ENCODE results near the gene RABGAP1L. TPM values are rescaled to one million over a fixed set of nuclear protein-coding genes. Genes with fewer than 3 reads are reported as not detected.

The RABGAP1L gene
- total and polyA plus RNA-seq, 2 of the 8 experiments (the other 6 are each of a cell fraction or from before 2014, with no cell fraction given), result 33.3 to 156 TPM

DNA sequence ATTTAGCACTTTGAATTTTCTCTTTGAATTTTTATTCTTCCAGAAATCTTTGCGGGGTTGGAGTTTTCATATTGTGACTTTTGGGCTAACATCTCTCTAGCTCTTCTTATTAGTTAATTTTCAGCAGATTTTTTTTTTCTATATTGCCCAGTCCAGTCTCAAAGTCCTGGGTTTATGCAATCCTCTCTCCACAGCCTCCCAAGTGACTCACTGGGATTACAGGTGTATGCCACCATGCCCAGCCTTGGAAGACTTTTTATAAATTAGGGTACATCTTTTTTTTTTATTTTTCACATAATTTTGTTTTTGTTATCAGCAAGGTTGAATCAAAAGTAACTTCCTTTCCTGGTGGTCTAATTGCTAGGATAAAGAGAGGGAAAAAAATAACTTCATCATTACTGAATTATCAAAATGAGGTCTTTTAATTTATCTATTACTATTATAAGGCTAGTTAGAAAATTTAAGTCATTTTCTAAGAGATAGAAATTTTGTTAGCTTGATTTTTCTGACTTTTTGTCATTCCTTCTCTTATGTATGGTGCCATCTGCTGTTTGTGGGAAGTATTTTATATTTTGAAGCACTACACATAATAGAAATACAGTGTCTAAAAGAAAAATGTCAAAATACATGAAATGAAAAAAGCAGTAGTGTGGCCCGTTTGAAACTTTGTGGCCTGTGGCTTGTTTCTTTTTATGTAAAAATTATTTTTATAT, 567.0 kb downstream of the RABGAP1L start:
- 74% methylated on average over 2 of the region's 2 CpGs; no CpG with 5 or more reads in 1 of the 2 experiments for WGBS, 2 experiments (ENCODE audit: extremely low coverage in 1 of 2, insufficient coverage in 1 of 2, insufficient read length in 1 of 2, insufficient replicate concordance in 2 of 2, low coverage in 1 of 2, low lambda C conversion rate in 2 of 2, missing lambda C conversion rate in 1 of 2)
- Histone ChIP-seq H3K79me1 (ENCODE audit: low read depth, low read length) (no peaks in the 10 kb centered on the region), H3K9me3 (ENCODE audit: insufficient read depth in 2 of 2, low read depth in 1 of 2, low read length in 1 of 2) (no peaks in the 10 kb centered on the region), H3K4me1 (replicated peaks in 1 of 4; ENCODE audit: control insufficient read depth in 3 of 4, insufficient read depth in 4 of 4, low read length in 3 of 4) (peaks cover 0 to 7% (median 2%) of the 10 kb centered on the region in 4 experiments; a peak in 2 of 7 replicates), H3K18ac (ENCODE audit: extremely low read depth, low read length) (no peak overlapping the region), H2AFZ (ENCODE audit: low read length) (no peak overlapping the region), H3K9ac (replicated peaks in 1 of 4; ENCODE audit: extremely low read depth in 1 of 4, low read depth in 3 of 4, low read length in 3 of 4) (no peak overlapping the region), H3K56ac (replicated peaks; ENCODE audit: insufficient read length, low read depth, low read length) (no peak overlapping the region), H2BK5ac (ENCODE audit: low read depth, low read length) (no peak overlapping the region), H3K23ac (ENCODE audit: insufficient read length) (no peak overlapping the region), H3K23me2 (ENCODE audit: low read depth, low read length) (no peaks in the 10 kb centered on the region), H2BK15ac (ENCODE audit: low read length) (no peak overlapping the region), H4K20me1 (replicated peaks in 1 of 2; ENCODE audit: control insufficient read depth in 1 of 2, insufficient read depth in 2 of 2, low read length in 2 of 2) (no peaks in the 10 kb centered on the region), H2BK12ac (ENCODE audit: low read depth, low read length) (no peak overlapping the region), H2AK5ac (ENCODE audit: low read depth, low read length) (no peak overlapping the region), H4K8ac (ENCODE audit: extremely low read depth, insufficient read depth, low read length) (no peak overlapping the region), H3K79me2 (ENCODE audit: control insufficient read depth in 1 of 2, insufficient read depth in 2 of 2, low read length in 2 of 2) (no peaks in the 10 kb centered on the region), H3K4me3 (ENCODE audit: extremely low read depth in 1 of 4, insufficient read depth in 2 of 4, low read depth in 3 of 4, low read length in 4 of 4) (no peak overlapping the region), H3K14ac (ENCODE audit: insufficient read length) (no peak overlapping the region), H3K4ac (replicated peaks; ENCODE audit: insufficient read length, low read depth, low read length) (no peak overlapping the region), H3K27ac (ENCODE audit: low read depth, low read length) (no peak overlapping the region), H3K27me3 (replicated peaks in 1 of 4; ENCODE audit: control insufficient read depth in 3 of 4, extremely low read depth in 1 of 4, insufficient read depth in 3 of 4, low read length in 3 of 4) (no peaks in the 10 kb centered on the region), H2BK120ac (replicated peaks; ENCODE audit: low read depth, low read length) (no peak overlapping the region), H4K5ac (ENCODE audit: insufficient read length, low read depth, low read length) (no peak overlapping the region), H2BK20ac (ENCODE audit: low read length) (no peak overlapping the region), H3K4me2 (ENCODE audit: insufficient read depth in 1 of 2, low read depth in 2 of 2, low read length in 2 of 2) (no peak overlapping the region), H4K91ac (replicated peaks; ENCODE audit: insufficient read length, low read length) (no peak overlapping the region), H3K36me3 (ENCODE audit: control insufficient read depth in 2 of 4, insufficient read depth in 4 of 4, low read length in 3 of 4) (no peaks in the 10 kb centered on the region)
- FAIRE-seq (no peak), DNase-seq (ENCODE audit: low read depth in 1 of 2, low spot score in 2 of 2) (no peak)
- POLR2A ChIA-PET (ENCODE audit: partially characterized antibody), result no interaction called here
- CTCF ChIA-PET (ENCODE audit: partially characterized antibody), result interaction anchor here (0.7 to 4.6 kb wide), 17 partner anchors 11 to 464 kb away, joined by 3 to 32 read pairs (median 3); no protein-coding TSS in a partner anchor
- TF ChIP-seq, protein P1, sequence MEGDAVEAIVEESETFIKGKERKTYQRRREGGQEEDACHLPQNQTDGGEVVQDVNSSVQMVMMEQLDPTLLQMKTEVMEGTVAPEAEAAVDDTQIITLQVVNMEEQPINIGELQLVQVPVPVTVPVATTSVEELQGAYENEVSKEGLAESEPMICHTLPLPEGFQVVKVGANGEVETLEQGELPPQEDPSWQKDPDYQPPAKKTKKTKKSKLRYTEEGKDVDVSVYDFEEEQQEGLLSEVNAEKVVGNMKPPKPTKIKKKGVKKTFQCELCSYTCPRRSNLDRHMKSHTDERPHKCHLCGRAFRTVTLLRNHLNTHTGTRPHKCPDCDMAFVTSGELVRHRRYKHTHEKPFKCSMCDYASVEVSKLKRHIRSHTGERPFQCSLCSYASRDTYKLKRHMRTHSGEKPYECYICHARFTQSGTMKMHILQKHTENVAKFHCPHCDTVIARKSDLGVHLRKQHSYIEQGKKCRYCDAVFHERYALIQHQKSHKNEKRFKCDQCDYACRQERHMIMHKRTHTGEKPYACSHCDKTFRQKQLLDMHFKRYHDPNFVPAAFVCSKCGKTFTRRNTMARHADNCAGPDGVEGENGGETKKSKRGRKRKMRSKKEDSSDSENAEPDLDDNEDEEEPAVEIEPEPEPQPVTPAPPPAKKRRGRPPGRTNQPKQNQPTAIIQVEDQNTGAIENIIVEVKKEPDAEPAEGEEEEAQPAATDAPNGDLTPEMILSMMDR (IDR thresholded peaks at IDR 0.05; ENCODE audit: control extremely low read depth in 1 of 3, insufficient read depth in 1 of 3, low read depth in 1 of 3, low read length in 3 of 3), result peak in 2 of 3 experiments; percentile 24 to 32; a peak in 2 of 4 replicates
- TF ChIP-seq PHF8 (conservative IDR thresholded peaks at IDR 0.05; ENCODE audit: low read depth, low read length) (no peak), RNF2 (IDR thresholded peaks at IDR 0.05; ENCODE audit: borderline replicate concordance, low read depth, low read length, missing control alignments, poor library complexity, severe bottlenecking) (no peak), RAD21 (IDR thresholded peaks at IDR 0.05 in 1 of 2, conservative IDR thresholded peaks at IDR 0.05 in 1 of 2; ENCODE audit: low read depth in 2 of 2, low read length in 2 of 2) (peak in 1 of 2 experiments; percentile 56)

Data from H1 (cell line).